Heart left ventricle (tissue), 13 donors: ENCODE results near the gene TCF4.

Experiments used
- CTCF ChIP-seq, 12 donors: fragments of 200-600 bp; sonication (generic) in 4 of 12; IDR thresholded peaks; one replicate each; pipeline versions ENCODE4 v1.5.0 to v1.8.0; 2018 to 2022; ENCODE audit warnings: antibody characterized with exemption in 12 of 12, mild to moderate bottlenecking in 5 of 12
- POLR2A ChIP-seq, 2 donors: fragments of 450-650 bp; IDR thresholded peaks; one replicate each; pipeline ENCODE4 v1.6.1; 2017; ENCODE audit warnings: antibody characterized with exemption in 2 of 2, mild to moderate bottlenecking in 2 of 2, moderate library complexity in 2 of 2
- donor health status: ischemic (EF 13 %, LVEDD 7.1; RV severe dilation, severe dysfunction).
- donor health status: DM: no; HTN: yes; CAD: no.
- donor health status: DM: no; HTN: no; CAD: no.
- donor health status: ischemic (EF 25% LVEDD 6.9; RV normal size, moderate dysfunction).
- donor health status: ischemic (EF 25% LVEDD 5.7; RV mildly dilated, moderate dysfunction).
- donor health status: ischemic (EF 35%, LVEDD 5.7; RV mildly dilated, moderate dysfunction).
- donor health status: nonischemic (EF 11% LVEDD 7.7; RV severe dilation, severe dysfunction).
- donor health status: DM: yes; HTN: yes; CAD: no.
- donor health status: PGD.
- donor health status: ischemic (EF 29% LVEDD 5.4; RV normal size, mild dysfunction).
- donor health status: nonischemic (EF 23%, LVEDD 6.1; RV moderate dilation, normal function).

- TF ChIP-seq CTCF (IDR thresholded peaks at IDR 0.05), result no peak
- no peak for TF ChIP-seq POLR2A (IDR thresholded peaks at IDR 0.05)
Measured at GRCh38 chr18:55361492-55362250, 226.3 kb downstream of the TCF4 start.
